HCT116 (cell line): Measurements from ENCODE around the gene TK2.

Source experiments
- CTCF ChIP-seq, 3 experiments: fragments of 200-600 bp in 1 of 3; sonication (generic) in 1 of 3; IDR thresholded peaks in 2 of 3; conservative IDR thresholded peaks in 1 of 3; 2 replicates each; pipeline ENCODE4 v1.5.1; 2012 to 2017; ENCODE audit warnings: low read depth in 2 of 3, low read length in 2 of 3, antibody characterized with exemption in 1 of 3, borderline replicate concordance in 1 of 3, control low read depth in 1 of 3, mild to moderate bottlenecking in 1 of 3, mixed read lengths in 1 of 3, mixed run types in 1 of 3, moderate library complexity in 1 of 3; ENCODE audit not compliant: insufficient read depth in 1 of 3
- MAX ChIP-seq: IDR thresholded peaks from 2 replicates; pipeline ENCODE4 v1.6.1; 2012
- RAD21 ChIP-seq: IDR thresholded peaks from 2 replicates; pipeline ENCODE4 v1.6.1; 2012; ENCODE audit warnings: low read depth, mild to moderate bottlenecking

GRCh38 chr16:66473051-66473571 is 76.8 kb downstream of the TK2 start:
- TF ChIP-seq RAD21, result no peak
- TF ChIP-seq CTCF (IDR thresholded peaks at IDR 0.05 in 2 of 3, conservative IDR thresholded peaks at IDR 0.05 in 1 of 3; ENCODE audit: borderline replicate concordance in 1 of 3, insufficient read depth in 1 of 3, low read depth in 2 of 3, low read length in 2 of 3), result no peak
- TF ChIP-seq MAX, result no peak
